ENCODE data around the gene ARAP1. TPM values are rescaled to one million over a fixed set of nuclear protein-coding genes. Genes with fewer than 3 reads are reported as not detected.

The ARAP1 gene
- total and polyA plus RNA-seq, 7 experiments from 2014 or later, result 30.4 to 317 (median 132) TPM

GRCh38 chr11:72781063-72781312, 28.8 kb upstream of the ARAP1 start:
- Mint-ChIP-seq H3K4me3 (peak overlapping the region; percentile 26 to 85 (median 65)), H3K4me1 (peaks cover 23 to 35% (median 31%) of the 10 kb centered on the region in 7 donors), H3K36me3 (peaks cover 0 to 4% (median 0%) of the 10 kb centered on the region in 5 donors), H3K27me3 (peaks cover 0 to 6% (median 0%) of the 10 kb centered on the region in 5 donors), H3K9me3 (no peaks in the 10 kb centered on the region), H3K27ac (peak overlapping the region in 2 of 9 donors; percentile 65 to 71)
- Histone ChIP-seq H3K36me3 (ENCODE audit: control insufficient read depth in 2 of 3, insufficient read depth in 3 of 3, low read length in 3 of 3) (no peaks in the 10 kb centered on the region), H3K4me1 (ENCODE audit: control insufficient read depth in 2 of 2, insufficient read depth in 2 of 2, low read length in 2 of 2) (peaks cover 7 to 14% of the 10 kb centered on the region in 2 donors), H3K27ac (ENCODE audit: low read depth, low read length) (peak overlapping the region; percentile 71), H3K4me3 (ENCODE audit: low read length) (peak overlapping the region; percentile 52), H3K27me3 (ENCODE audit: control insufficient read depth in 2 of 2, insufficient read depth in 2 of 2, low read length in 2 of 2) (no peaks in the 10 kb centered on the region), H3K9me3 (ENCODE audit: control insufficient read depth in 2 of 3, low read length in 3 of 3) (no peaks in the 10 kb centered on the region)
- DNase-seq, result no peak
- intact Hi-C loops (cut with micrococcal nuclease), result loop anchor here (1.0 to 2.0 kb wide), 4 partner anchors 12 to 33 kb away; partner anchors contain the start of genes ARAP1 (in 2 of the 2) and ATG16L2 (in 1 of the 2)
- no peak for ATAC-seq
- ChIA-PET CTCF (interaction anchor here (0.5 kb wide), 1 partner anchor 205 kb away, joined by 3 read pairs; no protein-coding TSS in a partner anchor), POLR2A (interaction anchor here (2.3 to 2.7 kb wide), 2 partner anchors 12 to 58 kb away, joined by 15 to 16 read pairs; no protein-coding TSS in a partner anchor)

DNA sequence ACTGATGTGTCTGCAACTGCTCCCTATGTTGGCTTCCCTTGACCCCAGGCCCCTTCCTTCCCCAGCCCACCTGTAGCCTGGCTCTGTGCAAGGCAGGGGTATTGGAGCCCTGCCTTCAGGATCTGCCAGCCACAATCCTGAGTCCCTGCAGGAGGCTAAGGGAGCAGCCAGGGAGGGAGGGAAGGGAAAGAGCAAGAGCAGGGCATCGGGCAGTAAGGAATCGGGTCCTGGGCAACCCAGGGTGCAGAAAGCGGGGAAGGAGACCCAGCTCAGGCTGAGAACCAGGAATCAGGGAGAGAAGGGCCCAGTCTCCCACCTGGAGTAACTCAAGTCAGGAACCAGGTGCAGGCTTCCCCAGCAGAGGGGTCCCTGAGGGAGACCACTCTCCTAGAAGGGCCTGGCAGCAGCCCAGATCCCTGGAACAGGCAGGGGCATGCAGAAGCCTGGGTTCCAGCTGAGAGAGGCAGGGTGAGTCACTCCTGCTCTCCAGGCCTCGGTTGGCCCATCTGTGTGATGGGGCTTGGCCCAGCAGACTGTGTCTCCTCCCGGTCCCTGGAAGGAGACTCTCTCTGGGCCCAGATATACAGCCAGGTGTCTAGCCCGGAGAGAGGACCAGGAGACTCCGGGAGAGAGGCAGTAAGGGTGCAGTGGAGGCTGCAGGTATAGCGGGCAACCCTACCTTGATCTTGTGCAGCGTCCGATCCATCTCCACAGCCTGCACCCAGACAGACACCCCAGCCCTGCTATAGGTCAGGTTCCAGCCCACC, 28.3 kb upstream of the ARAP1 start:
- H3K27me3 ChIP-seq (ENCODE audit: control insufficient read depth in 2 of 2, insufficient read depth in 2 of 2, low read length in 2 of 2), result no peaks in the 10 kb centered on the region
- intact Hi-C loops (cut with micrococcal nuclease), result loop anchor here (1.0 to 2.0 kb wide), 4 partner anchors 13 to 34 kb away; partner anchors contain the start of genes ARAP1 (in 2 of the 2) and ATG16L2 (in 1 of the 2)
- CTCF ChIA-PET, result no interaction called here
- peaks cover 7 to 14% of the 10 kb centered on the region in 2 donors for H3K4me1 ChIP-seq (ENCODE audit: control insufficient read depth in 2 of 2, insufficient read depth in 2 of 2, low read length in 2 of 2)
- no peak for ATAC-seq
- H3K27ac ChIP-seq (ENCODE audit: low read depth, low read length), result no peak overlapping the region
- no peaks in the 10 kb centered on the region for H3K9me3 Mint-ChIP-seq
- peaks cover 0 to 4% (median 0%) of the 10 kb centered on the region in 5 donors for H3K36me3 Mint-ChIP-seq
- peak overlapping the region in 4 of 9 donors; percentile 11 to 65 (median 42) for H3K27ac Mint-ChIP-seq
- H3K4me3 Mint-ChIP-seq, result peak overlapping the region; percentile 26 to 85 (median 65)
- peaks cover 23 to 36% (median 35%) of the 10 kb centered on the region in 7 donors for H3K4me1 Mint-ChIP-seq
- peaks cover 0 to 6% (median 0%) of the 10 kb centered on the region in 5 donors for H3K27me3 Mint-ChIP-seq
- H3K4me3 ChIP-seq (ENCODE audit: low read length), result peak overlapping the region; percentile 52
- no peak for DNase-seq
- no peaks in the 10 kb centered on the region for H3K36me3 ChIP-seq (ENCODE audit: control insufficient read depth in 2 of 3, insufficient read depth in 3 of 3, low read length in 3 of 3)
- POLR2A ChIA-PET, result interaction anchor here (0.8 to 2.7 kb wide), 3 partner anchors 12 to 58 kb away, joined by 3 to 15 read pairs (median 5); no protein-coding TSS in a partner anchor
- H3K9me3 ChIP-seq (ENCODE audit: control insufficient read depth in 2 of 3, low read length in 3 of 3), result no peaks in the 10 kb centered on the region

GRCh38 chr11:72779495-72780128, 27.4 kb upstream of the ARAP1 start:
- ATAC-seq (no peak), DNase-seq (no peak)
- peaks cover 7 to 14% of the 10 kb centered on the region in 2 donors for H3K4me1 ChIP-seq (ENCODE audit: control insufficient read depth in 2 of 2, insufficient read depth in 2 of 2, low read length in 2 of 2)
- intact Hi-C loops (cut with micrococcal nuclease), result loop anchor here in 1 of 2 donors (2.0 kb wide), 1 partner anchor 27 kb away; the partner anchor contains the start of gene ARAP1
- no peaks in the 10 kb centered on the region for H3K9me3 ChIP-seq (ENCODE audit: control insufficient read depth in 2 of 3, low read length in 3 of 3)
- no peak overlapping the region for H3K27ac ChIP-seq (ENCODE audit: low read depth, low read length)
- H3K36me3 ChIP-seq (ENCODE audit: control insufficient read depth in 2 of 3, insufficient read depth in 3 of 3, low read length in 3 of 3), result no peaks in the 10 kb centered on the region
- ChIA-PET CTCF (no interaction called here), POLR2A (interaction anchor here (0.8 to 1.5 kb wide), 2 partner anchors 13 to 38 kb away, joined by 3 to 5 read pairs; no protein-coding TSS in a partner anchor)
- Mint-ChIP-seq H3K4me3 (peak overlapping the region; percentile 26 to 85 (median 67)), H3K27ac (peak overlapping the region in 8 of 9 donors; percentile 0 to 82 (median 24)), H3K4me1 (peaks cover 23 to 44% (median 35%) of the 10 kb centered on the region in 7 donors), H3K36me3 (peaks cover 0 to 4% (median 0%) of the 10 kb centered on the region in 5 donors), H3K9me3 (no peaks in the 10 kb centered on the region), H3K27me3 (peaks cover 0 to 6% (median 0%) of the 10 kb centered on the region in 5 donors)
- H3K4me3 ChIP-seq (ENCODE audit: low read length), result no peak overlapping the region
- no peaks in the 10 kb centered on the region for H3K27me3 ChIP-seq (ENCODE audit: control insufficient read depth in 2 of 2, insufficient read depth in 2 of 2, low read length in 2 of 2)

DNA sequence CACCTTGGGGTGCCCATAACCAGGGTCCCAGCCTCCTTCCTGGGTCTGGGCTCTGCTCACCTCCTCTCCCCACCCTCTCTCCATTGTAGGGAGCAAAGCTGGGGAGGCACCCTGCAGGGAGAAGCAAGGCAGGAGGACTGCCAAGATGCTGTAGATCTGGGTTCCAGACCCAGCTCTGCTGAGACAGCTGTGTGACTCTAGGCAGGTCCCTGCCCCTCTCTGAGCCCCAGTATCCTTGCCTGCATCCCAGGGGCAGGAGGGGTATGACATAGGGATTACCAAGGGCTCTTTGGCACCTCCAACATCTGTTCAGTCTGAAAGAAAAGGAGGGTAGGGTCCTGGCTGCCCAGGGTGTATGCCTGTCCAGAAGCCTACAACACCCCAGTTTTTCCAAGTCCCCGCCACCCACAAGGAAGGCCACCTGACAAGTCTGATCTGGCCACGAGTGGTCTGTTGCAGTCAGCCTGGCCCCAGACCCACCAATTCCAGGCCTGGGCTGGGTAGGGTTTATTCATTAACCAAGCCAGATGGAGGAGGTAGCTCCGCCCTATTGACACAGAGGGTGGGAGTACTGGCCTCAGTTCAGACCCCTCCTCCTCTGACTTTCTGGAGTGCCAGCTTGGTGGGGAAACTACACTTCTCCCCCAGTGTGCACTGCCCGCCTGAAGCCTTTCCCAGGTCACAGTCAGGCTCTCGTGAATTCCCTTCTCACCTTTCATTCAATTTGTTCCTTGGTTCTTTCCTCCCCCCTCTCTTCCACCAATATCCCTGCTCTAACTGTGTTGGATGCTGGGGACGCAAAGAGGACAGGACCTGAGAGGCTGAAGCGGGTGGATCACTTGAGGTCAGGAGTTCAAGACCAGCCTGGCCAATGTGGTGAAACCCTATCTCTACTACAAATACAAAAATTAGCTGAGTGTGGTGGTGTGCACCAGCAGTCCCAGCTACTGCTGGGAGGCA, 26.6 kb upstream of the ARAP1 start:
- ATAC-seq (no peak), DNase-seq (no peak)
- H3K9me3 ChIP-seq (ENCODE audit: control insufficient read depth in 2 of 3, low read length in 3 of 3), result no peaks in the 10 kb centered on the region
- Mint-ChIP-seq H3K9me3 (no peaks in the 10 kb centered on the region), H3K4me1 (peaks cover 25 to 44% (median 35%) of the 10 kb centered on the region in 7 donors), H3K27ac (peak overlapping the region in 5 of 9 donors; percentile 10 to 74 (median 31)), H3K36me3 (peaks cover 0 to 4% (median 0%) of the 10 kb centered on the region in 5 donors), H3K27me3 (peaks cover 0 to 6% (median 0%) of the 10 kb centered on the region in 5 donors), H3K4me3 (peak overlapping the region in 6 of 10 donors; percentile 26 to 85 (median 65))
- no peaks in the 10 kb centered on the region for H3K27me3 ChIP-seq (ENCODE audit: control insufficient read depth in 2 of 2, insufficient read depth in 2 of 2, low read length in 2 of 2)
- CTCF ChIA-PET, result interaction anchor here (0.5 kb wide), 1 partner anchor 10 kb away, joined by 6 read pairs; no protein-coding TSS in a partner anchor
- no peaks in the 10 kb centered on the region for H3K36me3 ChIP-seq (ENCODE audit: control insufficient read depth in 2 of 3, insufficient read depth in 3 of 3, low read length in 3 of 3)
- no peak overlapping the region for H3K4me3 ChIP-seq (ENCODE audit: low read length)
- peaks cover 7 to 14% of the 10 kb centered on the region in 2 donors for H3K4me1 ChIP-seq (ENCODE audit: control insufficient read depth in 2 of 2, insufficient read depth in 2 of 2, low read length in 2 of 2)
- intact Hi-C loops (cut with micrococcal nuclease), result no loop called here
- POLR2A ChIA-PET, result interaction anchor here (1.5 kb wide), 1 partner anchor 14 kb away, joined by 5 read pairs; no protein-coding TSS in a partner anchor
- no peak overlapping the region for H3K27ac ChIP-seq (ENCODE audit: low read depth, low read length)

DNA sequence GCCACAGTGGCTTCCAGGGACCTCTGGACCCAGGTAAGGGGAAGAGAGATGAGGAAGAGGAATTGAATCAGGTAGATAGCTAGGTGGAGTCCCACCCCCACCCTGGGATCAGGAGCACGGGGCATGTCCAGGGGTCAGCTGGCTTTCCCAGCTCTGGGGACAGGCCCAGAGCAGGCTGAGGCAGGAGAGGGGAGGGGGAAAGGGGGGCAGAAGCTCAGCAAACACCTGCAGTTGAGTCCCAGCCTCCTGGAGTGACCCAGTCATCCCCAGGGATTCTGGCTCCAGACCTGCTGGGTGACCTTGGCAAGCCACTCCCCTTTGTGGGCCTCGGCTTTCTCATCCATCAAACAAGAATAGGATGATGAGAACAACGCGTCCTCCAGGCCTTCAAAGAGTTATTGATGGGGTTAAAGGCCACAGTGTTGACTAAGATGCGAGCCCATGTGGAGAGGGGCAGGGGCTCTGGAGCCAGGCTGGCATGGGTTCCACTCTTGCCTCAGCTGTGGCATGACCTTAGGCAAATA, 25.6 kb upstream of the ARAP1 start:
- DNase-seq, result no peak
- Histone ChIP-seq H3K27ac (ENCODE audit: low read depth, low read length) (no peak overlapping the region), H3K36me3 (ENCODE audit: control insufficient read depth in 2 of 3, insufficient read depth in 3 of 3, low read length in 3 of 3) (no peaks in the 10 kb centered on the region), H3K4me1 (ENCODE audit: control insufficient read depth in 2 of 2, insufficient read depth in 2 of 2, low read length in 2 of 2) (peaks cover 7 to 14% of the 10 kb centered on the region in 2 donors), H3K9me3 (ENCODE audit: control insufficient read depth in 2 of 3, low read length in 3 of 3) (no peaks in the 10 kb centered on the region), H3K4me3 (ENCODE audit: low read length) (no peak overlapping the region), H3K27me3 (ENCODE audit: control insufficient read depth in 2 of 2, insufficient read depth in 2 of 2, low read length in 2 of 2) (no peaks in the 10 kb centered on the region)
- intact Hi-C loops (cut with micrococcal nuclease), result no loop called here
- ChIA-PET CTCF (interaction anchor here (2.0 kb wide), 2 partner anchors 25 to 53 kb away, joined by 4 to 5 read pairs; no protein-coding TSS in a partner anchor), POLR2A (interaction anchor here (0.7 kb wide), 1 partner anchor 16 kb away, joined by 3 read pairs; the partner anchor contains the start of gene STARD10)
- no peaks in the 10 kb centered on the region for H3K9me3 Mint-ChIP-seq
- H3K27me3 Mint-ChIP-seq, result peaks cover 0 to 6% (median 0%) of the 10 kb centered on the region in 5 donors
- peaks cover 0 to 4% (median 0%) of the 10 kb centered on the region in 5 donors for H3K36me3 Mint-ChIP-seq
- no peak for ATAC-seq
- peaks cover 25 to 43% (median 32%) of the 10 kb centered on the region in 7 donors for H3K4me1 Mint-ChIP-seq
- no peak overlapping the region for H3K4me3 Mint-ChIP-seq
- H3K27ac Mint-ChIP-seq, result no peak overlapping the region
